Measurements from ENCODE around the gene AKAP10.
"Not testable (repeated sequence)": the region's sequence is repeated elsewhere in the genome, so short reads cannot be mapped to it uniquely, and the experiment has no call there.

Gene AKAP10

DNA sequence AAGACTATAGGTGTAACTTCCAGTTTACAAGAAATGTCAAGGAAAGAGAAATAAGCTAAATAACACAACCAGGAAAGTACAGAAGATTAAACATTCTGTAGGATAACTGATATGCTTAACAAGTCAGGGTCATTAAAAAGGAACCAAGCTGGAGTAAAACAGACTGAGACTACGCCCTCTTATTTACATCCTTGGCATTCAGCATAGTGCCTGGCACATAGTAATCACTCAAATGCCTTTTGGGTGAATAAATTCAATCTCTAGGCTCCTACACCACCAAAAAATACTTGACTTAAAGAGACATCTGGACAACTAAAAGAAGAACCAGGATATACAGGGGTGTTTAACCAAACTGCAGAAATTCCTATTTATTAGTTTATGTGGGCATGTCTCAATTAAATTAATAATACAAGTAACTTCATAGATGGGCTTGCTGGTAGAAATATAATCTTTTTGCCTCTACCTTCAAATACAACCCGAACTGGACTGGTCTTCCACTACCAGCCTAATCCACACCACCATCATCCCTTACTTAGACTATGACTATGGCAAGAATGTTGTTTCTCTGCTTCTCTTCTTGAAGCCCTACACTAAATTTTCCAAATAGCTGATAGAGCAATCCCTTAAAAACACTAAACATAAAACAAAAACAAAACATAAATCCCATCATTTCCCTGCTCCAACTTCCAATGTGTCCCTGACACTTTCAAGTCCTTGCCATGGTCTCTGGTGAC is 62.2 kb downstream of the AKAP10 start:
- DNase-seq = no peak

DNA sequence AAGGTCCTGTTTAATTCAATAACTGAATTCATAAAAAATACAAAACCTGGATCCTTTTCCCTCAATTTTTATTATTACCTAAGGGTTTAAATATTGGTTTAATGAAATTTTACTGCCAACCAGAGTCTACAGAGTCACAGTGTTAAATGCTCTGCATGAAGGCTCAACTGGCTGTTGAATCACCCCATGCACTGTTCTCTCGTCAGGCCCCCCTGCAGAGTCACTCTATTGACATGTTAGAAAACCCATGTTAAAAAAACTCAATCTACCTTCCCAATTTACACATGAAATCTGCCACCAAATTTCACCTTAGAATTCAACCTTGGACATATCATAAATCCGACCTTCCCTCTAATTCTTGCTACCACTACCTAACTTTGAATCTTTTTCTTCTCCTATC is 66.6 kb downstream of the AKAP10 start:
- DNase-seq = no peak

DNA sequence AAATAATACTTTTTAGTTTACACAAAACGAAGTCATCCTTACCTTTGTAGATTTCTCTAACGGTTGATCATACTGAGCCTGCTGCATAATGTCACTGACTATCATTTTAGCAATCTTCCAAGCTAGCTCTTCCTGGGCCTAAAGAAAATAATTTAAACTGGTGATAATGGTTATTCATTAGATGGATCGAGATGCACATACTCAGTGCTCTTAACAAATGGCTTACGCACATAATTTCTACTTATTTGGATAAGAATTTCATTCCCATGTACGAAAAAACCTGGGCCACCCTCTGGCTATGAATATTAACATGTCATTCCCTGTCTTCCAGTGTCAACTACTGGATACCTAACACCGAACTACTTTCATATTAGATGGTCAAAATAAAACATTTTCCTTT is 68.5 kb downstream of the AKAP10 start:
- no peak for DNase-seq

DNA sequence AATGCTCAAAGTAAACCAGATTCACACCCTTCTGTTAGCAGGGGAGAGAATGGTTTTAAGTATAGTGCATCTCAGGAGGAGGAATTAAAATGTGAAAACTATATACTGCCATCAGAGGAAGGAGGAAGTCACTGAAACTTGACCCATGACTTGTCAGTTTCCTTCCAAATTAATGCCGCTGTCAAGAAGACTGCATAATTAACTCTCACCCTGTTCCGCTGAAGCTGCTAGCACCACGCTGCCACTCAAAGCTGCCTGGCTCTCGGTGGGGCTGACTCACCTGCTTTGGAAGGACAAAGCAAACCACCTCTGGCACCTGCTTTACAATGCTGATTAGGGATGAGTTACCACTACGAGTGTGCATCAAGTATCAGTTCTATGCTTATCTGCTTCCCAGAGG is 72.1 kb downstream of the AKAP10 start:
- DNase-seq = no peak

DNA sequence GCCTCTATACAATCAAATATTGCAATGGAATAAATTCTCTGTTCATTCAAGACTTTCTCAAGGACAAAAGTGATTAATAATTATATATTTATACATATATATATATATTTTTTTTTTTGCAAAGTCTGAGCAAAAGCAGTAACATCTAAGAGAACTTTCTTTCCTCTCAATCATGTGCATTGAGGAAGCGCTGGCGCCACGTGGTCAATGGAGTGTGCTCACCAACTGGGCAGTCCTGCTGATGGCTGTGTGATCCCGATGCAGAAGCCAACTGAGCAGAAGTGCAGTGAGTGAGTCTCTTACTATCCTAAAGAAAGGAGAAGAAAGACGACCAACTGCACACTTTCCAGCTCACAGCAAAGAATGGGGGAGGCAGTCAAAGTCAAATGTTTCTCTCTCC is 72.7 kb downstream of the AKAP10 start:
- DNase-seq = no peak

DNA sequence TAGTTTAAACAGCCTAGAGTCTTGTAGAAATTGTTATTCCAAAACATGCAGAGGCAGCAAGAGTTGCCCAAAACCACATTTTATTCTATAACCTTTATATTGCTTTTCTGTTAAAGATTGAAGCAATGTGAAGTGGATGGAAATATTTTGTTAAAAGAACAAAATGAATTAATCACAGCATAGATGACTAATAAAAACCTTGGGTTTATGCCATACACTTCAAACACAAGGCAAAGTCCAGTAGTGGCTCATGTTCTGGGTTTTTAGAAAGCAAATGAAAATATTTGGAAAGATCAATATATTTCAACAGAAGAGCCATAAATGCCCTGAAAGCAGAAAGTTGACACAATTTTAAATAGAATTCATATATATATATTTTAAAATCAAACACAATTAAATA is 73.2 kb downstream of the AKAP10 start:
- no peak for DNase-seq

DNA sequence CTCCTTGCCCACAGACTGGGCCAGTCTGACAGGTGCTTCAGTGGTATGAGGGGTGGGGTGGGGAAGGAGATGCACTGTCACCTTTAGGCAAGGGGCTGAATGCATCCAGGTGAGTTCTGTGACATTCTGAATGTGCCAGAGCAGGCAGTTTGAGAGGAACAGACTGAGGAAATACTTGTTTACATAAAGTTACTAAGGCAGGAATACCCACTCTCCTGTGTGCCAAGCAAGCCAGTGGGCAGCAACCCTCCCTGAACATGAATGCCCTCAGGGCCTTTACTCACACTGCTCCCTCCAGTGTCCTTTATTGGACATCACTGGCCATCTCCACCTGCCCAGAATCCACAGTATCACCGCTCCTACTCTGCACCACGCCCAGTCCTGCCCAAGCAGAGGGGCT is 76.8 kb downstream of the AKAP10 start:
- DNase-seq = no peak

DNA sequence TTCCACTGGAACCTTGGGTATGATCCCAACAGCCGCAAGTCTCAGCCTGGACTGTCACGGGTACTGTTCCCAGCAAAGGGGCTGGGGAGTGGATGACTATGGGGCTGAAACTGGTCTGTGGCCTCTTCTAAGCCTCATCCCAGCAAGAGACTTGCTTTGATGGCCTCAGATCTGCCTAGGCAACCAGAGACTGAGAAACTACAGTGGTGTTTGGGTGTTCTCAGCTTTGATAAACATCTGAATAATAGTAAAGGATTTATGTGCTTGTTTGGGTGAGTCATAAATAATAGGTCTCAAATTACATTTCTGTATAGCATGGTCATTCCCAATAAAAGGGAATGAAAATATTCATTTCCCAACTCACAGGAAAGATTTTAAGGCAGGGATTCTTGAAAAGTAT is 79.7 kb downstream of the AKAP10 start:
- DNase-seq = no peak

DNA sequence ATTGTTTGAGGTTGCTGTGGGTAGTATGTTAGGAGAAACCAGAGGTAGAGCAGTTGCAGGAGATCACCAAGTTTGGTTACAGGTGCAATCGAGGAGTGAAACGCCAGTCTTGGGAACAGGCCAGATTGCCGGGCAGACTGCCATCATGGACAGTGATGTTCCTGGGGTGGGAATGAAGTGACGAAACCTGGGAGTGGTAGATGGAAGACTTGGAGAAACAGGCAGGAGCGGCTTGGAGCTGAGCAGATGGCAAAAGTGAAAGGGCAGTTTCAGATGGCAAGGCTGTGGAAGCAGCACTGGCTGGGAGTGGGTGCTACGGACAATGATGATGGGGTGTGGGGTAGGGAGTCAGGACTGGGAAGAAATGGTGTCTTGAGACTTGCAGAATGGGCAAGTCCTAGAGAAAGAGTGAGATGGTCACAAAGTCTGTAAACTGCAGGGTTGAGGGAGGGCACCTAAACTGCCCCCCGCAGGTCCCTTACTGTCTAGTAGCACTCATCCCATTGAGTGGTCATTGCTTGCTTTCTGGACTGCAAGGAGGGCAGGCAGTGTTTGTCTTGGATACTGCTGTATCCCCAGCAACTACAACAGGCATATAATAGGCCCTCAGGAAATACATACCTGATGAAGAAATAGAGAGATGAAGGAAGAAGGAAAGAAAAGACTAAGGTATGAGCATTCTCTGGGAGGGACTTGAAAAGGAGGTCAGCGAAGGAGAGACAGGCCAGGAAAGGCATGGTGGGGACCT is 80.4 kb downstream of the AKAP10 start:
- DNase-seq = no peak

DNA sequence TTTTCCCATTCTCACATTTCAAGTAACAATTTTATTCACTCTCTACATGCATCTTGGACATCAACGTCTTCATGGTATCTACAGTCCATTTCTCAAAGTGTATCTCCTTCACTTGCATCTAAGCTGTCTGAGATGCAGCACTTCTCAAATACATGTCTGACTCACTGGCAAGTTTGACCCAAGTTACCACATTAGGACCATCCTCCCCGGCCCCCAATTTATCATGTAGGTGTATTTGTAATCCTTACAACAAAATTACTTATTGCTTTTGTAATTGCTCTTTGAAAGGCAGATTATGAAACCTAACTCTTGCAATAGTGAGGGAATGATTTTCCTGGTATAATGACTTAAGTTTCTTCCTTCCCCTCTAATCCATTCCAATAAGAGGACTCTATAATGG is 80.9 kb downstream of the AKAP10 start:
- DNase-seq = no peak

DNA sequence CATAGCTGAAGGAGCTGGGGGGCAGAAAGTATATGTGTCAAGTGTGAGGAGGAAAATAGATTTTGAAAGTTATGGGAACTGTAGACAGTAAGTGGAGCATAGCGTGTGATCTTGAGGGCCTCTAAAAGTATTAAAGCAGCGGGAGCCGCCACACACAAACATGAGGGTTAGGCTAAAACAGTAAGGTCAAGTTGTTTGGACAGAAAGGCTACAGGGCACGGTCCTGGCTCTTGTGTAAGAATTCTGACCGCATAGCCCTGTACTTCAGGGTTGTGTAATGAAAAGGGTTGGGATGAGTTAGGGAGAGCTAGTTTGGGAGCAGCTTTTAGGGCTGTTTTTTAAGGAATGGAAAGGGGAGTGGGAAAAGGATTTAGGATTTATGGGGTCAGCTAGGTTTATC is 87.1 kb downstream of the AKAP10 start:
- not testable (repeated sequence) for DNase-seq

DNA sequence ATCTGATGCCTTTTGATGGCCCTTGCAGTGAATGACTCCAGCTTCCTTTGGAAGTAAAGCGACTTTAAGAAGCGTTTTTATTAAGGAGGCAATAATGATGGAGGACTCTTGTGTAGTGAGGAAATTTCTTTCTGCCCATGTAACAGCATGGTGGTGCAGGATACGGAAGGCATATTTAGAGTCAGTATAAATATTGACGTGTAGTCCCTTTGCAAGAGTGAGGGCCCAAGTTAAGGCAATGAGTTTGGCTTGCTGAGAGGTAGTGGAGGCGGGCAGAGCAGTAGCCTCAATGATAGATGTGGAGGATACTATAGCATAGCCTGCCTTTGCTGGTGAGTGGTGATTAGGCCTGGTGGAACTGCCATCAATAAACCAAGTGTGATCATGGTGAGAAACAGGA is 87.6 kb downstream of the AKAP10 start:
- not testable (repeated sequence) for DNase-seq

DNA sequence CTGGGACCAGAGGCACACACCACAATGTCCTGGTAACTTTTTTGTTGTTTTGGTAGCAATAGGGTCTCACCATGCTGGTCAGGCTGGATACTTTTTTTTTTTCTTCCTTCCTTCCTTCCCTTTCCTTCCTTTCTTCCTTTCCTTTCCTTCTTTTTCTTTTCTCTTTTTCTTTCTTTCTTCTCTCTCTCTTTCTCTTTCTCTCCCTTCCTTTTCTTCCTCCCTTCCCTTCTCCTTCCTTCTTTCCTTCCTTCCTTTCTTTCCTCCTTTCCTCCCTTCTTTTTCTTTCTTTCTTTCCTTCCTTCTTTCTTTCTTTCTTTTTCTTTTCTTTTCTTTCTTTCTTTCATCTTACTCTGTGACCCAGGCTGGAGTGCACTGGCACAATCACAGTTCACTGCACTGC is 91.5 kb downstream of the AKAP10 start:
- DNase-seq = no peak

DNA sequence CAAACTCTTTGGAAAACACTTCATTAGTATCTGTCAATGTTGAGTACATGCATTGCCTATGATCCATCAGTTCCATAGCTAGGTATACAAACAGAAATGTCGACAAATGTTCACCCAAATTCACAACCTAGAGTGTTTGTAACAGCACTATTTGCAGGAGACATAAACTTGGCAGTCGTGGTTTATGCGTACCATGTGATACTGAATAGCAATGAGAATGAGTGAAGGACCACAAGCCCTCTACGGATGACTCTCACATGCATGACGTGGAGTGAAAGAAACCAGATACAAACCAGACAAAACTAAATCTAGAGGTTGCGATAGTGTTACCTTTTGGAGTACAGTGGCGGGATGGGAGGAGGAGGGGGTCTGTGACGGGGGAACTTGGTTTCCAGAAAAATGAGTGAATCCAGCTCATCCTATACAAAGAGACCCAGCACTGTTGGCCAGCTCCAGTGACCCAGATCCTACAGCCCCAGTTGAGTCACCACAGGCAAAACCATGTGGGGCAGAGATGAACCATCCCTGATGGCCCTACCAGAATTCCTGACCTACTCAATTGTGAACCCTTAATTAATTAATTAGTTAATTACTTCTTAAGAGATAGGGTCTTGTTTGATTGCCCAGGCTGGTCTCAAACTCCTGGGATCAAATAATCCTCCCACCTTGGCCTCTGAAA is 94.0 kb downstream of the AKAP10 start:
- no peak for DNase-seq

DNA sequence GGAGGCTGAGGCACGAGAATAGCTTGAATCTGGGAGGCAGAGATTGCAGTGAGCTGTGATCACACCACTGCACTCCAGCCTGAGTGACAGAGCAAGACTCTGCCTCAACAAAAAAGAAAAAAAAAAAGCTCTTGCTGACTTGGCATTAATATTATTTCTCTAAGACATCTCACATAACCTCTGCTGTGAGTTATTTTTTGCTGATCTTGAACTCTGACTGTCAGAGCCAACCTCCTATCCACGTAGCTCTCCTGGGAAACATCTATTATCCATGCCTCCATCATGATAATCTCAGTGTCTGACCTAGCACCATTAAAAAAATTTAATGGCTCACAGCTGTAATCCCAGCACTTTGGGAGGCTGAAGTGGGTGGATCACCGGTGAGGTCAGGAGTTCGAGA is 97.2 kb downstream of the AKAP10 start:
- no peak for DNase-seq

DNA sequence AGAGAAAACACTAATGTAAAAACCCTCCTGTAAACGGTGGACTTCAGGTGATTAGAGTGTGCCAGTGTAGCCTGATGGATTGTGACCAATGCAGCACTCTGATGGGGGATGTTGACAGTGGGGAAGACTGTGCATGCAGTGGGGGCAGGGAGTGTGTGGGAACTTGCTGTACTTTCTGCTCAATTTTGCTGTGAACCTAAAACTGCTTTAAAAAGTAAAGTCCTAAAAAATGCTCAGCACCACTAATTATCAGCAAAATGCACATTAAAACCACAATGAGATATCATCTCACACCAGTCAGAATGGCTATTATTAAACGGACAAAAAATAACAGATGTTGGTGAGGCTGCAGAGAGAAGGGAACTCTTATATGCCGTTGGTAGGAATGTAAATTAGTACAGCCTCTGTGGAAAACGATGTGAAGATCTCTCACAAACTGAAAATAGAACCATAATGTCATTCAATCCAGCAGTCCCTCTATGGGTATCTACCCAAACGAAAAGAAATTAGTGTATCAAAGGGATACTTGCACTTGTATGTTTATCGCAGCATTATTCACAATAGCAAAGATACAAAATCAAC is 100.2 kb downstream of the AKAP10 start:
- no peak for DNase-seq

DNA sequence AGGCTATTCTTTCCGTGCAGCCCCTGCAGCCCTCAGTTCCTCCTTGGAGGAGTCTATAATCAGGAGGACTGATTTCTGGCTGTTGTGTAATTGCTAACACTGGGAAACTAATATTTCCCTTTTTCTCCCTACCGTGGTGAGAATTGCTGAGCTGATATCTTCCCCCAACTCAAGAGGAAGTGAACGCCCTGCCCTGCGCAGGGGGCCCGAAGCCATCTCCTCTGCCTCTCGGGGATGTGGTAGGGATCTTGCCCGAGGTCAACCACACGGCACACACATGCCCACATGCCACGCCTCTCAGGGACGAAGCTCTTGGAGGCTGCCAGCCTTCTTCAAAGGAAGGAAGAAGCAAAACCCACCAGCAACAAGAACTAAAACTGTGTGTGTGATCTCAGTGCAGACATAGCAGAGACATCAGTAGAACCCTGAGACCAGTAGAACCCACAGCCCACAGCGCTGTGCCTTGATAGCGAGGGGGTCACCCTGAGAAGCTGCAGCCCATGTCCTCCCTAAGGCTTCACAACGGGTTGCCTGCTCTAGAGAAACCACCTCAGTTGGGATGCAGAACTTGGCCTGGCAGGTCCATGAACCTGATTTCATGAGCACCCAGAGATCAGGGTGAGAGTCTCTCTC is 101.0 kb downstream of the AKAP10 start:
- no peak for DNase-seq

DNA sequence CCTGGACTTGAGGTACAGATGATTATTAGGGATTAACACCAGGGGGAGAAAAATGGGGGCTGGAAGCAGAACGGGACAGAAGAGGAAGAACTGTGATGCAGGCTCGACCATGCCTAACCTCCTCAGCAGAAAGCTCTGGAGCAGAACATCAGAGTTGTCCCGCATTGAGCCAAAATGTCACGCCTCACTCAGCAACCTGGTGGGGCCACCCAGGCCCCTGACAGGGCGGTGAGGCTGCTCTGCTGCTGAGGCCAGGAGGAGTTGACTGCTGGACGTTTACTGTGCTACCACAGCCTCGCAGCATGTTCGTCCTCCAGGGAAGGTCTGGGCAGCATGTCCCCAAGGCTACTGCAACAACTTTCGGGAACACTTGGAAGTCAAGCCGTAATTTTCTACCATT is 103.4 kb downstream of the AKAP10 start:
- no peak for DNase-seq

DNA sequence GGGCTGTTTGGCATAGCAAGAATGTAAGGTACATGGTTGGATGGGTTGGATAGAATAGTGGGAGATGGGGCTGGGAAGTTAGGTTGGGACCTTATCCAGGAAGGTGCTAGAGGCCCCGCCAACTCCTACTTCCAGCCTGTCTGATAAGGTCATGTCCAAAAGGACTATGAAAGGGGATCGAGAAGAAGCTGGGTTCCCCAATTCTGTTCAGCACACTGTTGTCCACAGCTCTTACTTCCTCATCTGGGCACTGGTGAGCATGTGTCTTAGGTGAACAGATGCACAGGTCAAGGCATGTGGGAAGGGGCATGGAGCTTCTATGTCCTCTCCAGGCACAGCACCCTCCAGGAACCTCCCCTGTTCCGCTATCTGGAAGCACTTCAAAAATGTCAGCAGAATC is 104.3 kb downstream of the AKAP10 start:
- no peak for DNase-seq

DNA sequence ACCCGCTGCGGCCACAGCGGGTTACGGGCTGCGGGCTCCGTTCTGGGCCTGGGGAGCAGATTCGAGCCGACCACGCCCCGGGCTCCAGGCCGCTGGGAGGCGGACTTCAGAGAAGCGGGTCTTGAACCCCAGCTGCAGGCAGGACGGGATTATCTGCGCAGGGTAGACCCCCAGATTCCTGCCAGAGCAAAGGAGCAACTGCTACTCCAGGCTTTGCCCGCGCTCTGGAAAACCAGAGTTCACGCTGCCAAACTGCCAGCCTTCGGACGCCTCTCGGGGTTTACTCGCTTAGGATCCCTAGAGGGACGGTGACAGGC is 109.6 kb downstream of the AKAP10 start:
- no peak for DNase-seq

DNA sequence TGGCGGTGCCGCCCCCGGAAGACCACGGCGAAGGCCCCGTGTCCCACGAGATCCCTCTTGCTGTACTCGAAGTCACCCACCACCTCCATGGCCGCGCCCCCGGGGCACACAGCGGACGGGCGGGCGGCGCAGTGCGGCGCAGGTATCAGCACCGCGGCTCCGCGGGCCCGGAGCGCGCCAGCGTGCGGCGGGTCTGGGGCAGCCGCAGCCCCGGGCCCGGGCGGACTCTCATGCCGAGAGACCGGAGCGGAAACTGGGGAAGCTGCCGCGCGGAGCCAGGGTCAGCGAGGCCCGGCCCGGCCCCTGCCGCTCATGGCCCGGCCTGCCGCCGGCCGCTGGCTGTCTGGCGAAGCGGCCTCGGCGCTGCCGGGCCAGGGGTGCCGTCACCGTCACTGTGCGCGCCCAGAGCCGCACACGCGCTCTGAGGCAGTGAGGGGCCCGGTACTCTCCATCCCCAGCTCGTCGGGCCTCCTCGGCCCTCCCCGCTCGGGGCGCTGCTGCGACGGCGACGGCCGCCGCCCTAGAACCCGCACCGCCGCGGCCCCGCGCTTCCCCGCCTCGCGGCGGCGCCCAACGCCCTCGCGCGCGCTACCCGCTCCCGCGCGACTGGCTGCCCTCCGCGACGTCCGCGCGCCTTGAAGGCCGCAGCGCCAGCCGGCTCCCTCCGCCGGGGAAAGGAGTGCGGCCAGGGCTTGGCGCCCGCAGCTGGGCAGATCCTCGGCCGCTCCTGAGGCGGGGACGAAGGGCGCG is 110.1 kb downstream of the AKAP10 start, which contains the start of gene ULK2:
Gene ULK2 (minus strand): TSS at position 608 of the 750 bp plus-strand sequence. CDS start 519 bp downstream, at position 89.
- peak; percentile 34 for DNase-seq

DNA sequence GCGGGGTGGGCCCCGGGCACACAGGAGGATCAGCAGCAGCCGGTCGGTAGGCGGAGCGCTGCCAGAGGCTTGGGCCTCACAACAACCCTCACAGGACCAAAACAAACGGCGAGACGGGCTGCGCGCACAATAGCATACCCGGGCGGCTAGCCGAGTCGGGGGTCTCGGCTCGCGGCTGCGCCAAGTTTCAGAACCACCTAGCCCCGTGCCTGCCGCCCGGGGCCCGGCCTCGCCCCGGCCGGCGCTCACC is 110.6 kb downstream of the AKAP10 start:
- peak; percentile 16 for DNase-seq

DNA sequence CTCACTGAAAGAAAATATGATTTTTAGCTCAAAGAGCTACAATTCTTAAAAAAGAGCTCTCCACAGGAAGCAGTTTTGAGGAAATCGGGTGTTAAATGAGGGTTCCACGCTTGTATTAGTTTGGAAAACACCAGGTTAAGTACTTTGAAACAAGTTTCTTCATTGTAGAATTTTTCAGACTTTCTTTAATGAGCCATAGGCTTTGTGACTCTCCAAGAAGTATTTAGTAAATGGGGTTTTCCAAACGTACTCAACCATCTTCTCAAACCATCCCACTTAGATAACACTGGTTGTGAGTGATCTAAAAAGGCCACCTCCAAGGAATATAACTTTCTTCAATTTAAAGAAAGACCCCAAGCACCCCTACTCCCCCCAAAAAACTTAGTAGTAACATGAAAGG is 112.6 kb downstream of the AKAP10 start:
- no peak for DNase-seq
